ENCODE data around the gene EYA2.
"Not testable (repeated sequence)": the region's sequence is repeated elsewhere in the genome, so short reads cannot be mapped to it uniquely, and the experiment has no call there.

The EYA2 gene

DNA sequence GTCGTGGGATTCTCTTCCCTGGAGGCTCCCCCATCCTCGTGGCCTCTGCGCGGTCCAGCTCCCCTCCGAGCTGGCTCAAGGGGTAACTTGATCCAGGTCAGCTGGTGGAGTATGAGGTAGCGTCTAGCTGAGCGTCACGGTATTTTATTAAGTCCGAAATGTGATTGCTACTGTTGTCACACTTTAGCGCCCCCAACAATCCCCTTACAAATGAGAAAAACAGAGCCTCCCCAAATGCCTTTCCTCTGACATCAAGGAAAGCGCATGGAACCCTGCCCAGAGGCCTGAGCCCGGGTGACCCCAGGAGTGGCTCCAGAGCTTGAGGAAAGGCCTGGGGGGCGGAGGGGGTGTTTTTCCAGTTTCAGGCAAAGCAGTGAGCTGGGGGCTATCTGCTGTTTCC, 269.5 kb downstream of the EYA2 start:
- no peak overlapping the region for H3K27ac ChIP-seq
- TF ChIP-seq, protein P1, sequence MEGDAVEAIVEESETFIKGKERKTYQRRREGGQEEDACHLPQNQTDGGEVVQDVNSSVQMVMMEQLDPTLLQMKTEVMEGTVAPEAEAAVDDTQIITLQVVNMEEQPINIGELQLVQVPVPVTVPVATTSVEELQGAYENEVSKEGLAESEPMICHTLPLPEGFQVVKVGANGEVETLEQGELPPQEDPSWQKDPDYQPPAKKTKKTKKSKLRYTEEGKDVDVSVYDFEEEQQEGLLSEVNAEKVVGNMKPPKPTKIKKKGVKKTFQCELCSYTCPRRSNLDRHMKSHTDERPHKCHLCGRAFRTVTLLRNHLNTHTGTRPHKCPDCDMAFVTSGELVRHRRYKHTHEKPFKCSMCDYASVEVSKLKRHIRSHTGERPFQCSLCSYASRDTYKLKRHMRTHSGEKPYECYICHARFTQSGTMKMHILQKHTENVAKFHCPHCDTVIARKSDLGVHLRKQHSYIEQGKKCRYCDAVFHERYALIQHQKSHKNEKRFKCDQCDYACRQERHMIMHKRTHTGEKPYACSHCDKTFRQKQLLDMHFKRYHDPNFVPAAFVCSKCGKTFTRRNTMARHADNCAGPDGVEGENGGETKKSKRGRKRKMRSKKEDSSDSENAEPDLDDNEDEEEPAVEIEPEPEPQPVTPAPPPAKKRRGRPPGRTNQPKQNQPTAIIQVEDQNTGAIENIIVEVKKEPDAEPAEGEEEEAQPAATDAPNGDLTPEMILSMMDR (conservative IDR thresholded peaks at IDR 0.05): no peak
- TF ChIP-seq ZFX (IDR thresholded peaks at IDR 0.05): no peak

DNA sequence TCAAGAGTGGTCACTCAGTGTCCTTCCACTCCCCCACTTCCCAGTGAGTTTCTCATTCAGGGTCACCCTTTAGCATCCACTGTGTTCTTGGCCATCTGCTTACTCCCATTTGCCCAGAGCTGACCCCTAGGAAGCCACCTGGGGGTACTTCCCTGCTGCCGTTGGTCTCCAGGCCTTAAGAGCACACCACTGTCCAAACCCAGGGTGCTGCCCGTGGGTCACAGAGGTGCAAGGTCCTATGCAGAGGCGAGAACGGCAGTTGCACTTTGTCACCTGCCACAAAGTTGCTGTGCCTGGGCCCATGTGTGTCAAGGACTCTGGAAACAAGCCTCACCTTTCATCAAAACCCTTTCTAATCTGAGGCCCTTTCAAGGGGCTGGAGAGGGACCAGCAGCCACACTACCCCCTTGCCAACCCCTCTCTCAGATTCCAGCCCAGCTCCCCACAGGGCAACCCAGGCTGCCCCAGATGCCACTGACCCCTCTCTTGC, 270.8 kb downstream of the EYA2 start:
- no peak overlapping the region for H3K27ac ChIP-seq
- no peak for TF ChIP-seq ZFX (IDR thresholded peaks at IDR 0.05)
- TF ChIP-seq, protein P1 (conservative IDR thresholded peaks at IDR 0.05): no peak

DNA sequence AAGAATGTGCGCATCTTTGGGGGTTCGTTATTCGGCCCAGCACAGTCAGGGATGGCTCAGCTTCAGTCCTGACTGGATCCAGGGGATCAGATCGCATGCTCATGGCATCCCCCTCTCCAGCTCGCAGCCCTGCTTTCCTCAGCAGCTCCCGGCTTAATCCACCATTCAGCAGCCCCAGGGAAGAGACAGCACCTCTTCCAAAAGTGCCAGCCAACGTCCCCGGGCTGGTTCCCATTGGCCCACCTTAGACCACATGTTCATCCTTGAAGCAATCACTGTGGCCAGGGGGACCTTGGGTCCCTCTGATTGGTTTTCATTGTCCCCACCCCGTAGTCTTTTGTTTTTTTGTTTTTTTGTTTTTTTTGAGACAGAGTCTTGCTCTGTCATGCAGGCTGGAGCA, 273.2 kb downstream of the EYA2 start:
- no peak overlapping the region for H3K27ac ChIP-seq
- TF ChIP-seq ZFX (IDR thresholded peaks at IDR 0.05): no peak

DNA sequence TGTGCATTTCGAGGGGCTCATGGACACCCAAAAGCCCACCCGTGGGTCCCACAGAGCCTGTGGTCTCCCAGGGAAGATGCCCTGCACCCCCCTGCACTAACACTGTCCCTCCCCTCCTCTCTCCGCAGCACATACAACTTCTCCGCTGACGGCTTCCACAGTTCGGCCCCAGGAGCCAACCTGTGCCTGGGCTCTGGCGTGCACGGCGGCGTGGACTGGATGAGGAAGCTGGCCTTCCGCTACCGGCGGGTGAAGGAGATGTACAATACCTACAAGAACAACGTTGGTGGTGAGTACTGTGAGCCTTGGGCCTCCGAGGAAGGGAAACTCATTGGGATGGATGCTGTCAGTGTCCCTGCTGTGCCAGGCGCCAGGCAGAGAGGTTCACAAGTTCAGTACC, 277.9 kb downstream of the EYA2 start:
- TF ChIP-seq, protein P1 (conservative IDR thresholded peaks at IDR 0.05): no peak
- H3K27ac ChIP-seq: no peak overlapping the region

DNA sequence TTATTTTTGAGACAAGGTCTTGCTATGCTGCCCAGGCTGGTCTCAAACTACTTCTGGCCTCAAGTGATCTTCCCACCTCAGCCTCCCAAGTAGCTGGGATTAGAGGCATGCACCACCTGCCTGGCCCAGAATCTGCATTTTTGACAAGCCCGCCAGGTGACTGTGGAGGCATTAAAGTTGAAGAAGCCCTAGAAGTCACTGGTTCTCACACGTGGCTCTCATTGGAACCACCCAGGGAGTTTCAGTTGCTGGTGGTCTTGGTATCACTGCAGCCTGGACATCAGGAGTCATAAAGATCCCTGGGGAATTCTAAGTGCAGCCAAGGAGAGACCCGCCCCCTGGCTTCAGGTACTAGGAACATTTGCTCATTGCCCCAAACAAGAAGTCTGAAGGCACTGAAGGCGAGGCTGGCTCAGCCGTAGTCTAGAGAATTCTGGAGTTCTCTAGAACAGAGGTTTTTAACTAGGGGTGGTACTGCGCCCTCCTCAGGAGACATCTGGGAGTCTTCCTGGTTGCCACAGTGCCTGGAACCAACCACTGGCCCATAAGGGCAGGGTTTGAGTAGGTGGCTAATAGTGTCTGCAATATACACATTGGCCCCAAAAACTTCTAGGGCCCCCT, 279.1 kb downstream of the EYA2 start:
- no peak overlapping the region for H3K27ac ChIP-seq
- no peak for TF ChIP-seq ZFX (IDR thresholded peaks at IDR 0.05)
- TF ChIP-seq, protein P1 (conservative IDR thresholded peaks at IDR 0.05): no peak

DNA sequence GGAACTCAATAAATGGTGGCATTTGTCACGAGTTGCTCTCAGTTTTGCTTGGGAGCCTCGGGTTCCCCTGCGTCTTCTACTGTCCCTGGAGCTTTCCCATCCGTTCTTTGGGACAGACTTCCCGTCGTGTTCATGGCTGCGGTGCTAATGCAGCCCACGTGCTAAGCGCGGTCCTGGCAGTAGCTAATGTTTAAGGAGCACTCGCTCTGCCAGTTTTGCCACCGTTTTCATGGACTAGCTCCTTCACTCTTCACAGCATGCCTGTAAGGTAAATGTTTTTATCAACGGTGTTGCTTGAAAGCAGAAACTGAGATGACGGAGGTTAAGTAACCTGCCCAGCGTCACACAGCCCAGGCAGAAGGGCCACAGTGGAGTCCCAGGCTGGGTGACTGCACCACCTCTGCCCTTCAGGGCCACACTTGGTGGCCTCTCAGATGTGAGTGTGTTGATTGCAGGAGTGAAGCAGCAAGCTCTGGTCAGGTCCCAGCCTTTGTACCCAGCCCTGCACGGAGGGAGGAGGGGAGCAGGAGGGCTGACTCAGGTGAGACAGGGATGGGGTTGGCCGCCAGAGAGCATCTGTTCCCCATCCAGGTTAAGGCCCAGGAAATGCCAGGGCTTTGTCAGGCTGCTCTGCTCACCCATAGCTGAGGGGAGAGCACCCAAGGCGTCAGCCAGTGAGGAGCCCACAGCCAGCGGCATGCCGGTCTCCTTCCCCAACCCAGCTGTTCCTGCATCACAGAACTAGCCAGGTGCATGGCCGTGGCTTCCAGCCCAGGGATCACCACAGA, 280.0 kb downstream of the EYA2 start:
- TF ChIP-seq, protein P1 (conservative IDR thresholded peaks at IDR 0.05): no peak
- no peak overlapping the region for H3K27ac ChIP-seq

DNA sequence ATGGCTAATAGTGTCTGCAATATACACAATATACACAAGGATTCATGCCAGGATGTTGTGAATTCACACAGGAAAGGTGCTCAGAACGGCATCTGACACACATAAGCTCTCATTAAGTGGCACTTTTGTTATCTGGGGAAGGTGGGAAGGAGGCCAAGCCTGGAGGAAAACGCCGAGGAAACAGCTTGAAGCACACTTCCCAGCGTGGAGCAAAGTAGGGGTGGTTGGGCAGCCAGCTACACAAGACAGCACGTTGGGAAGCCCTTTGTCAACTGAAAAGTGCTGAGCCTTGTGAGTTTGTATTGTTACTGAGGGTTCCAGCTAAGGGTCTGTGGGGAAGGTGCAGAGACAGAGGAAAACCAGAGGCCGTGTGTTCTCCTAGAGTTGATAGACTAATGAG, 280.9 kb downstream of the EYA2 start:
- TF ChIP-seq, protein P1 (conservative IDR thresholded peaks at IDR 0.05): no peak
- no peak for TF ChIP-seq ZFX (IDR thresholded peaks at IDR 0.05)
- H3K27ac ChIP-seq: no peak overlapping the region

DNA sequence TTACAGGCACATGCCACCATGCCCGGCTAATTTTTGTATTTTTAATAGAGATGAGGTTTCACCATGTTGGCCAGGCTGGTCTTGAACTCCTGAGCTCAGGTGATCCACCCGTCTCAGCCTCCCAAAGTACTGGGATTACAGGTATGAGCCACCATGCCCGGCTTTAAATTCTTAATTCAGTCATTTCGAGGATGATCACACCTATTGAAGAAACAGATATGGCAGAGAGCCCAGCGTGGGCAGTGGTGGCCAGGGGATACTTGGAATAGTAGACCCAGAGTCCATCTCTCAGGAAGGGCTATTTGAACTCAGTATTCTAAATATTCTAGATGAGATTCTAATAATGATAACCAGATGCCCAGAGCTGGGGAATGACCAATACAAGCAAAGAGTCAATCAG, 281.6 kb downstream of the EYA2 start:
- H3K27ac ChIP-seq: not testable (repeated sequence)

Measured in C4-2B (cell line).